HCT116 (cell line): Measurements from ENCODE around the gene TTYH3. TPM values are rescaled to one million over a fixed set of nuclear protein-coding genes. Genes with fewer than 3 reads are reported as not detected.

Experiments used
- ATAC-seq: fragments of 200-7000 bp; cut with Tn5 transposase; 2 replicates; pipeline ENCODE4 v1.9.1; 2020; ENCODE audit warnings: mild to moderate bottlenecking, moderate library complexity
- BruUV-seq: library from RNA; stranded (reverse); fragments of 400-500 nt; replicated peaks from 2 replicates; lab custom pipeline; 2021; lab: Mats Ljungman, UMichigan
- CTCF ChIA-PET: fragments of 300-600 bp; sonication (Branson Sonifier 250); formaldehyde crosslinking; loops from one replicate; lab custom pipeline; 2021; ENCODE audit warnings: antibody characterized with exemption; lab: Charles Lee
- POLR2A ChIA-PET: fragments of 300-600, 350-600 bp; sonication (Branson Sonifier 250); formaldehyde crosslinking; loops from one replicate; lab custom pipeline; 2021; ENCODE audit warnings: antibody characterized with exemption; lab: Charles Lee
- RAD21 ChIA-PET, 2 experiments: fragments of 300-600 bp; sonication (Branson Sonifier 250); formaldehyde crosslinking; loops; one replicate each; lab custom pipeline; 2023; ENCODE audit warnings: low total read pairs in 2 of 2; ENCODE audit not compliant: uncharacterized antibody in 2 of 2, unreplicated experiment in 2 of 2, low non-redundant PET in 1 of 2; lab: Charles Lee
- DNase-seq: peaks from one replicate; pipeline ENCODE4 v3.0.0-alpha.2; 2010; ENCODE audit warnings: low read depth, low spot score
- H2AFZ ChIP-seq: fragments of 200-600 bp; shearing (Covaris generic), sonication (generic); 2 replicates; pipeline ENCODE4 v1.6.1; 2017; ENCODE audit warnings: low read depth, mixed run types, mixed read lengths, antibody characterized with exemption, low read length; ENCODE audit not compliant: poor library complexity, severe bottlenecking
- H3K27ac ChIP-seq: 2 replicates; pipeline ENCODE4 v1.5.1; 2012; ENCODE audit warnings: low read depth, low read length
- H3K27me3 ChIP-seq: fragments of 200-600 bp; sonication (generic); 2 replicates; pipeline ENCODE4 v1.6.1; 2016; ENCODE audit warnings: mixed run types, low read length, mixed read lengths; ENCODE audit not compliant: insufficient read depth
- H3K36me3 ChIP-seq, 2 experiments: fragments of 200-500 bp in 1 of 2; fragments of 200-600 bp in 1 of 2; sonication (Bioruptor generic) in 1 of 2; sonication (generic) in 1 of 2; 2 replicates each; pipeline versions ENCODE4 v1.5.1 to v1.6.1; 2014 to 2016; ENCODE audit warnings: low read length in 2 of 2, inconsistent platforms in 1 of 2, mixed read lengths in 1 of 2, mixed run types in 1 of 2; ENCODE audit not compliant: insufficient read depth in 2 of 2, control insufficient read depth in 1 of 2
- H3K4me1 ChIP-seq, 2 experiments: fragments of 200-600 bp in 1 of 2; sonication (generic) in 1 of 2; 2 replicates each; pipeline versions ENCODE4 v1.5.1 to v1.6.1; 2012 to 2017; ENCODE audit warnings: low read length in 2 of 2, inconsistent platforms in 1 of 2, mild to moderate bottlenecking in 1 of 2, mixed read lengths in 1 of 2, mixed run types in 1 of 2, moderate library complexity in 1 of 2; ENCODE audit not compliant: insufficient read depth in 2 of 2, control insufficient read depth in 1 of 2
- H3K4me2 ChIP-seq: fragments of 200-600 bp; sonication (generic); 2 replicates; pipeline ENCODE4 v1.6.1; 2017; ENCODE audit warnings: mixed run types, low read length, mixed read lengths
- H3K4me3 ChIP-seq, 2 experiments: fragments of 200-600 bp in 1 of 2; sonication (generic) in 1 of 2; replicated peaks in 1 of 2; 2 replicates each; pipeline ENCODE4 v1.5.1; 2011 to 2016; ENCODE audit warnings: low read length in 2 of 2, control low read depth in 1 of 2, low read depth in 1 of 2, mild to moderate bottlenecking in 1 of 2, mixed read lengths in 1 of 2, mixed run types in 1 of 2
- H3K79me2 ChIP-seq: fragments of 200-600 bp; sonication (generic); 2 replicates; pipeline ENCODE4 v1.6.1; 2017; ENCODE audit warnings: mild to moderate bottlenecking, mixed run types, low read length, moderate library complexity, mixed read lengths; ENCODE audit not compliant: insufficient read depth
- H3K9ac ChIP-seq: fragments of 200-600 bp; sonication (generic); 2 replicates; pipeline ENCODE4 v1.6.1; 2016; ENCODE audit warnings: low read length, mixed read lengths
- H3K9me2 ChIP-seq: fragments of 200-600 bp; sonication (generic), shearing (Covaris generic); 2 replicates; pipeline ENCODE4 v1.6.1; 2017; ENCODE audit warnings: mixed run types, mild to moderate bottlenecking, moderate library complexity; ENCODE audit not compliant: insufficient read depth
- H3K9me3 ChIP-seq, 2 experiments: fragments of 200-500 bp in 1 of 2; fragments of 200-600 bp in 1 of 2; sonication (Bioruptor generic) in 1 of 2; sonication (generic) in 1 of 2; 2 replicates each; pipeline ENCODE4 v1.6.1; 2014 to 2017; ENCODE audit warnings: low read length in 2 of 2, mixed read lengths in 2 of 2, inconsistent platforms in 1 of 2, low read depth in 1 of 2, mild to moderate bottlenecking in 1 of 2, mixed run types in 1 of 2, moderate library complexity in 1 of 2; ENCODE audit not compliant: control insufficient read depth in 1 of 2, insufficient read depth in 1 of 2
- H4K20me1 ChIP-seq: fragments of 200-600 bp; sonication (generic), shearing (Covaris generic); 2 replicates; pipeline ENCODE4 v1.6.1; 2017; ENCODE audit warnings: mixed run types, mild to moderate bottlenecking, moderate library complexity; ENCODE audit not compliant: insufficient read depth
- CBX3 ChIP-seq: IDR thresholded peaks from 2 replicates; pipeline ENCODE4 v1.6.1; 2012; ENCODE audit warnings: low read depth
- EGR1 ChIP-seq: IDR thresholded peaks from 2 replicates; pipeline ENCODE4 v1.6.1; 2012; ENCODE audit warnings: low read depth
- EZH2phosphoT487 ChIP-seq: fragments of 200-600 bp; IDR thresholded peaks from 2 replicates; pipeline ENCODE4 v1.6.1; 2018; ENCODE audit warnings: antibody characterized with exemption, borderline replicate concordance
- FOSL1 ChIP-seq: IDR thresholded peaks from 2 replicates; pipeline ENCODE4 v1.6.1; 2012; ENCODE audit warnings: low read depth
- JUND ChIP-seq: IDR thresholded peaks from 2 replicates; pipeline ENCODE4 v1.6.1; 2012
- POLR2A ChIP-seq: IDR thresholded peaks from 2 replicates; pipeline ENCODE4 v1.7.0; 2011; ENCODE audit warnings: borderline replicate concordance; ENCODE audit not compliant: insufficient read depth, insufficient read length; ENCODE audit errors: extremely low read depth
- SIN3A ChIP-seq: IDR thresholded peaks from 2 replicates; pipeline ENCODE4 v1.6.1; 2012; ENCODE audit warnings: low read depth
- YY1 ChIP-seq: IDR thresholded peaks from 2 replicates; pipeline ENCODE4 v1.6.1; 2011; ENCODE audit warnings: low read length, low read depth, moderate library complexity, mild to moderate bottlenecking; ENCODE audit not compliant: insufficient replicate concordance; ENCODE audit errors: extremely low read depth
- ZFX ChIP-seq: fragments of 450-650 bp; IDR thresholded peaks from 2 replicates; pipeline ENCODE4 v1.6.1; 2017
- intact Hi-C: fragments of 100-400 bp; cut with micrococcal nuclease; formaldehyde crosslinking; loops from 2 replicates; pipeline ENCODE4 v1.10.0; 2022
- total RNA-seq: library from RNA; stranded (reverse); gene quantifications from one replicate; pipeline ENCODE4 v1.2.1, GENCODE V29; 2021; ENCODE audit not compliant: unreplicated experiment
- TF ChIP-seq, protein P1 (sequence below): IDR thresholded peaks from 2 replicates; pipeline ENCODE4 v1.6.1; 2012
- TF ChIP-seq, protein P2 (sequence below): IDR thresholded peaks from 2 replicates; pipeline ENCODE4 v1.6.1; 2012; ENCODE audit warnings: low read depth
- TF ChIP-seq, protein P3 (sequence below): IDR thresholded peaks from 2 replicates; pipeline ENCODE4 v1.6.1; 2012
- TF ChIP-seq, protein P4 (sequence below): IDR thresholded peaks from 2 replicates; pipeline ENCODE4 v1.6.1; 2011; ENCODE audit warnings: mild to moderate bottlenecking, low read length, moderate library complexity; ENCODE audit not compliant: insufficient replicate concordance; ENCODE audit errors: extremely low read depth
- TF ChIP-seq, protein P5 (sequence below), 3 experiments: fragments of 200-600 bp in 1 of 3; sonication (generic) in 1 of 3; IDR thresholded peaks in 2 of 3; conservative IDR thresholded peaks in 1 of 3; 2 replicates each; pipeline ENCODE4 v1.5.1; 2012 to 2017; ENCODE audit warnings: low read depth in 2 of 3, low read length in 2 of 3, antibody characterized with exemption in 1 of 3, borderline replicate concordance in 1 of 3, control low read depth in 1 of 3, mild to moderate bottlenecking in 1 of 3, mixed read lengths in 1 of 3, mixed run types in 1 of 3, moderate library complexity in 1 of 3; ENCODE audit not compliant: insufficient read depth in 1 of 3

The TTYH3 gene
- total RNA-seq, 1 experiment from 2014 or later: 40.3 TPM

DNA sequence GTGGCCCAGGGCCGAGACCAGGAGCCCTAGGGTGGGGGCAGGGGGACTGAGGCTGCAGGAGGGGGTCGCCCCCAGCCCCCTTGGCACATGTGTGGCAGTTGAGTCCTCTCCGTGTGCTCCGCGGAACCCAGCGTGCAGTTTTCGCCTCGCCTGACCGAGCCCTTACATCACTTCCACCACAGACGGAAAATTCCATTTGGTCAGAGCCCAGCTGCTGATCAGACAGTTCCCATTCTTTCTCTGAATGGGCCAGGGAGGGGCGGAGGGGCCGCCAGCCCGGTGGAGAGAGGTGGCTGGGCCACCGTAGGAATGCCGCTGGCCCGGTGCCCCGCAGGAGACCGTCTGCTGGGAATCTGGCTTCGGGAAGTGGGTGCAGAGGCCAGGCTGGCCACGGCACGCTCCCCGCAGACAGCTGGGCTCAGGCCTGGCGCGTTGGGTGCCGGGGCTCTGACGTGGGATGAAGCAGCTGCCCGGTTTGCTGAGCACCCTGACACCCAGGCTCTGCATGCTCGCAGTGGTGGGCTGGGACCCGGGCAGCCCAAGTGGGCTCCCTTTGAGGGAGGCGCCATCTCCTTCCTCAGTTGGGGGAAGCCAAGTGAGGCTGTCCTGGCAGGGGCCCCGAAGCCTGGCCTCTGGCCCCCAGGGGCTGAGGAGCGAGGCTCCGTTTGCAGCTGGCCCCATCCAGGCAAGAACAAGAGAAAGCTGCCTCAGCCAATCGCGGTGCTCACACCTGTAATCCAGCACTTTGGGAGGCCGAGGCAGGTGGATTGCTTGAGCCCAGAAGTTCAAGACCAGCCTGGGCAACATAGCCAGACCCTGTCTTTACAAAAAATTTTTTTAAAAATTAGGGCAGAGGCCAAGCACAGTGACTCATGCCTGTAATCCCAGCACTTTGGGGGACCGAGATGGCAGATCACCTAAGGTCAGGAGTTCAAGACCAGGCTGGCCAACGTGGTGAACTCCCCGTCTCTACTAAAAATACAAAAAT, 9.9 kb downstream of the TTYH3 start:
- TF ChIP-seq, protein P1, sequence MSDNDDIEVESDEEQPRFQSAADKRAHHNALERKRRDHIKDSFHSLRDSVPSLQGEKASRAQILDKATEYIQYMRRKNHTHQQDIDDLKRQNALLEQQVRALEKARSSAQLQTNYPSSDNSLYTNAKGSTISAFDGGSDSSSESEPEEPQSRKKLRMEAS: no peak
- TF ChIP-seq, protein P2, sequence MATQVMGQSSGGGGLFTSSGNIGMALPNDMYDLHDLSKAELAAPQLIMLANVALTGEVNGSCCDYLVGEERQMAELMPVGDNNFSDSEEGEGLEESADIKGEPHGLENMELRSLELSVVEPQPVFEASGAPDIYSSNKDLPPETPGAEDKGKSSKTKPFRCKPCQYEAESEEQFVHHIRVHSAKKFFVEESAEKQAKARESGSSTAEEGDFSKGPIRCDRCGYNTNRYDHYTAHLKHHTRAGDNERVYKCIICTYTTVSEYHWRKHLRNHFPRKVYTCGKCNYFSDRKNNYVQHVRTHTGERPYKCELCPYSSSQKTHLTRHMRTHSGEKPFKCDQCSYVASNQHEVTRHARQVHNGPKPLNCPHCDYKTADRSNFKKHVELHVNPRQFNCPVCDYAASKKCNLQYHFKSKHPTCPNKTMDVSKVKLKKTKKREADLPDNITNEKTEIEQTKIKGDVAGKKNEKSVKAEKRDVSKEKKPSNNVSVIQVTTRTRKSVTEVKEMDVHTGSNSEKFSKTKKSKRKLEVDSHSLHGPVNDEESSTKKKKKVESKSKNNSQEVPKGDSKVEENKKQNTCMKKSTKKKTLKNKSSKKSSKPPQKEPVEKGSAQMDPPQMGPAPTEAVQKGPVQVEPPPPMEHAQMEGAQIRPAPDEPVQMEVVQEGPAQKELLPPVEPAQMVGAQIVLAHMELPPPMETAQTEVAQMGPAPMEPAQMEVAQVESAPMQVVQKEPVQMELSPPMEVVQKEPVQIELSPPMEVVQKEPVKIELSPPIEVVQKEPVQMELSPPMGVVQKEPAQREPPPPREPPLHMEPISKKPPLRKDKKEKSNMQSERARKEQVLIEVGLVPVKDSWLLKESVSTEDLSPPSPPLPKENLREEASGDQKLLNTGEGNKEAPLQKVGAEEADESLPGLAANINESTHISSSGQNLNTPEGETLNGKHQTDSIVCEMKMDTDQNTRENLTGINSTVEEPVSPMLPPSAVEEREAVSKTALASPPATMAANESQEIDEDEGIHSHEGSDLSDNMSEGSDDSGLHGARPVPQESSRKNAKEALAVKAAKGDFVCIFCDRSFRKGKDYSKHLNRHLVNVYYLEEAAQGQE: no peak
- TF ChIP-seq EGR1 (no peak), EZH2phosphoT487 (no peak), FOSL1 (no peak), CBX3 (no peak), YY1 (no peak), SIN3A (no peak), POLR2A (no peak), ZFX (no peak), JUND (no peak)
- TF ChIP-seq, protein P3, sequence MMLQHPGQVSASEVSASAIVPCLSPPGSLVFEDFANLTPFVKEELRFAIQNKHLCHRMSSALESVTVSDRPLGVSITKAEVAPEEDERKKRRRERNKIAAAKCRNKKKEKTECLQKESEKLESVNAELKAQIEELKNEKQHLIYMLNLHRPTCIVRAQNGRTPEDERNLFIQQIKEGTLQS: no peak
- TF ChIP-seq, protein P4, sequence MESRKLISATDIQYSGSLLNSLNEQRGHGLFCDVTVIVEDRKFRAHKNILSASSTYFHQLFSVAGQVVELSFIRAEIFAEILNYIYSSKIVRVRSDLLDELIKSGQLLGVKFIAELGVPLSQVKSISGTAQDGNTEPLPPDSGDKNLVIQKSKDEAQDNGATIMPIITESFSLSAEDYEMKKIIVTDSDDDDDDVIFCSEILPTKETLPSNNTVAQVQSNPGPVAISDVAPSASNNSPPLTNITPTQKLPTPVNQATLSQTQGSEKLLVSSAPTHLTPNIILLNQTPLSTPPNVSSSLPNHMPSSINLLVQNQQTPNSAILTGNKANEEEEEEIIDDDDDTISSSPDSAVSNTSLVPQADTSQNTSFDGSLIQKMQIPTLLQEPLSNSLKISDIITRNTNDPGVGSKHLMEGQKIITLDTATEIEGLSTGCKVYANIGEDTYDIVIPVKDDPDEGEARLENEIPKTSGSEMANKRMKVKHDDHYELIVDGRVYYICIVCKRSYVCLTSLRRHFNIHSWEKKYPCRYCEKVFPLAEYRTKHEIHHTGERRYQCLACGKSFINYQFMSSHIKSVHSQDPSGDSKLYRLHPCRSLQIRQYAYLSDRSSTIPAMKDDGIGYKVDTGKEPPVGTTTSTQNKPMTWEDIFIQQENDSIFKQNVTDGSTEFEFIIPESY: no peak
- TF ChIP-seq, protein P5, sequence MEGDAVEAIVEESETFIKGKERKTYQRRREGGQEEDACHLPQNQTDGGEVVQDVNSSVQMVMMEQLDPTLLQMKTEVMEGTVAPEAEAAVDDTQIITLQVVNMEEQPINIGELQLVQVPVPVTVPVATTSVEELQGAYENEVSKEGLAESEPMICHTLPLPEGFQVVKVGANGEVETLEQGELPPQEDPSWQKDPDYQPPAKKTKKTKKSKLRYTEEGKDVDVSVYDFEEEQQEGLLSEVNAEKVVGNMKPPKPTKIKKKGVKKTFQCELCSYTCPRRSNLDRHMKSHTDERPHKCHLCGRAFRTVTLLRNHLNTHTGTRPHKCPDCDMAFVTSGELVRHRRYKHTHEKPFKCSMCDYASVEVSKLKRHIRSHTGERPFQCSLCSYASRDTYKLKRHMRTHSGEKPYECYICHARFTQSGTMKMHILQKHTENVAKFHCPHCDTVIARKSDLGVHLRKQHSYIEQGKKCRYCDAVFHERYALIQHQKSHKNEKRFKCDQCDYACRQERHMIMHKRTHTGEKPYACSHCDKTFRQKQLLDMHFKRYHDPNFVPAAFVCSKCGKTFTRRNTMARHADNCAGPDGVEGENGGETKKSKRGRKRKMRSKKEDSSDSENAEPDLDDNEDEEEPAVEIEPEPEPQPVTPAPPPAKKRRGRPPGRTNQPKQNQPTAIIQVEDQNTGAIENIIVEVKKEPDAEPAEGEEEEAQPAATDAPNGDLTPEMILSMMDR (IDR thresholded peaks at IDR 0.05 in 2 of 3, conservative IDR thresholded peaks at IDR 0.05 in 1 of 3; ENCODE audit: borderline replicate concordance in 1 of 3, insufficient read depth in 1 of 3, low read depth in 2 of 3, low read length in 2 of 3): no peak
- TF ChIP-seq, all 23 proteins: peak for 0
- no peak for ATAC-seq
- H3K27me3 ChIP-seq: no peaks in the 10 kb centered on the region
- no peak overlapping the region for H3K9ac ChIP-seq
- ChIA-PET POLR2A (no interaction called here), RAD21 (no interaction called here), CTCF (no interaction called here)
- no peak overlapping the region for H2AFZ ChIP-seq
- no peak overlapping the region for H3K4me3 ChIP-seq
- BruUV-seq: no TSS peak
- H4K20me1 ChIP-seq: no peaks in the 10 kb centered on the region
- no peak for DNase-seq
- H3K9me3 ChIP-seq: no peaks in the 10 kb centered on the region
- H3K4me2 ChIP-seq: no peak overlapping the region
- H3K79me2 ChIP-seq: no peaks in the 10 kb centered on the region
- peaks cover 17 to 18% of the 10 kb centered on the region in 2 experiments for H3K4me1 ChIP-seq
- H3K9me2 ChIP-seq: no peaks in the 10 kb centered on the region
- intact Hi-C loops: no loop called here
- no peaks in the 10 kb centered on the region for H3K36me3 ChIP-seq
- no peak overlapping the region; the same call in 1 of the 2 replicates for H3K27ac ChIP-seq
